HG02678 (cell line): ENCODE measurements around the gene SMIM30.

Experiments used
- ATAC-seq: cut with Tn5 transposase; IDR thresholded peaks from one replicate; pipeline ENCODE4 v1.9.1; 2021; ENCODE audit warnings: mild to moderate bottlenecking, moderate library complexity; ENCODE audit not compliant: unreplicated experiment

SMIM30 gene

DNA sequence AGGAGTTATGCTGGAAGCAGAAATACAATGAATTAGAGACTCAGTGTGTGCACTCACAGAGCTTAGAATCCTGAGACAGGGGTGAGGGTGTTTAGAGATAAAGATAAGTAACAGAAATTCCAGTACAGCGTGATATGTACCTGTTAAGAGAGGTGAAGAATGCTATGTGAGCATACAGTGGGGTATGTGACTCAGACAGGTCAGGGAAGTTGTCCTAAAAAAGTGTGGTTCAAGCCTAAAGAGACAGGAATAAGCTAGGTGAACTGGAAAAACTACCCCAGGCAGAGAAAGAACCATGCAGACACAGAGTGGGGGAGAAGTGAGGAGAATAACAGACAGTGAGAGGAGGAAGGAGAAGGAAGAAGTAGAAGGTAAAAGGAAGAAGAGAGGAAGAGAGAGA is 8.6 kb downstream of the SMIM30 start:
- ATAC-seq: no peak

DNA sequence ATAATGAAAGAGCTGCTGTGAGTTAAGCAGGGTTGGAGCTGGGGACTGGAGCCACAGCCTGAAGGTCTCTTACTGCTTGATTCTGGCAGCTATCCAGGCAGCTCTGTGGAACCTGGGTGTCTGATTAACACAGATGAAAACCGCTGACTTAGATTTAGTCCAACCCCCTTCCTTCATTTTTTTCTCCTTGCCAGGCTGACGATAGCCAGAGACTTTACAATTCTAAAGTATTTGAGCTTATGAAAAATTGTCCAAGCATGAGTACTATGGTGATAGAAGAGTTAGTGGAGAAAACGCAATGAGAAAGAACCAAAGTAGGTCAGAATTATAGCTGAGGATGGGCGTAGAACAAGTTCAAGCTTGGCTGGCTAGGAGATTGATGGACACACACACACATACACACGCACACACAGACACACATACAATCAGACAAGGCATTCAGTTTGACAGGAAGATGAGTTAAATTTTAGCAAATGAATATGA is 18.2 kb downstream of the SMIM30 start:
- no peak for ATAC-seq

DNA sequence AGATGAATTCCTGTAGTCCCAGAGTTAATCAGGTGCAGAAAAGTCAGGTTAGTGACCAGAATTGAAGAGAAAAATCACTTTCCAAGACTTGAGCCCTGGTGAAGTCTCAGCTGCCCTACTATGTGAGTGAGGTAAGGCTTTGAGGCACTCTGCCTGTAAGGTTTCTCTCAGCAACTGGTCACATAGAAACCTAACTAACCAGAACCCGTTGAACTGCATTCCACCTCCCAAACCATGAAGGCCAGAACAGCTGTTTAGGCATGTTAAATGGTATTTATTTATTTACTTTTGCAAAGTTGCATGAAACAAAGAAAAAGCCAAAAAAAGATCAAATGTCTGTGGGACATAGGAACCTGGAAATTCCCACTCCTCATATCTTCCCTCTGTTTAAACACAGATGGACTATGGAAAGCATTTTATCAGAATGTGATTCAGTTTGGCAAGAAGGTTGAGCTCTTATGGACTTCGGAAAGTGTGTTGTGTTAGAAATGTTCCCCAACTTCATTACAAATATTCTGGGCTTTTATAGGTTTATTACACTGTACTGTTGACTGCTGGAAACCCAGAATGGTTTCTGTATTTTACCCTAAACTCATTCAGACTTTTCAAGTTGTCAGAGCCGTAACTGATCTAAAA is 19.0 kb downstream of the SMIM30 start:
- no peak for ATAC-seq

- ATAC-seq: no peak
Measured at GRCh38 chr7:113094517-113095249, 23.7 kb downstream of the SMIM30 start.

DNA sequence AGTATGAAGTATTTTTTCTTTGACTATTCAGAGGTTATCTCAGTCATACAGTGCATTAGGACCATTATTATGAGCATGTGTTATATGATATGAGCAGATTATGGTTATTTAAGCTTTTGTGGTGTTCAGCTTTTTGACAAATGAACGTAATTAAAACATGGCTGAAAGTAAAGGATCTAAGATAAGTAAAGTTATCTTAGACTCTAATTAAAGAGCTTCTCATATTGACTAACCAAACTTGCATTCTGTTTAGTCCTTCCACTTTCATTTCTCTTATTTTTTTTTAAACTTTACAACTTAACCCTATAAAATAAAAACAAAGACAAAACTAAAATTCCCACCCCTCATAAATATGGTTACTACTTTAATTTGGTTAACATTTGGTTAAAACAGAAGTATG is 24.8 kb downstream of the SMIM30 start:
- no peak for ATAC-seq

DNA sequence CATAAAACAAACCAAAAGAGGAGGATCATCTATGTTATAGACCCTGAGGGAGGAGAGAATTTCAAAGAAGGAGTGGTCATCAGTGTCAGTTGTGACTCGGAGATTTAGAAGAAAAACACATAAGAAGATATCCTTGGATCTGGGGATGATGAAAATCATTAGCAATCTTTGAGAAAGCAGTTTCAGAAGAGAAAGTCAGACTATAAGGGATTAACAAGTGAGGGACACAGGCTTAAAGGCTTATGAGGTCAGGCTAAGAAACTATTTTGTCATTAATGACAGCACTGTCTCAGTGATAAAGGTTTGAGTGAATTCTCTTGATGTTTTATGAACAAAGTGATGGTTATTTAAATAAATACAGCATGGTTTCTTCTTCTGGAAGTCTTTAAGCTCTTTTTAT is 25.6 kb downstream of the SMIM30 start:
- no peak for ATAC-seq

GRCh38 chr7:113087071-113087998 is 31.0 kb downstream of the SMIM30 start:
- no peak for ATAC-seq

- ATAC-seq: peak; percentile 76
Measured at GRCh38 chr7:113086431-113086888, 31.9 kb downstream of the SMIM30 start, which contains the start of gene GPR85. Gene GPR85, minus strand, starts transcription at chr7:113086827. Its CDS starts 2,106 bp downstream, at chr7:113084721.

DNA sequence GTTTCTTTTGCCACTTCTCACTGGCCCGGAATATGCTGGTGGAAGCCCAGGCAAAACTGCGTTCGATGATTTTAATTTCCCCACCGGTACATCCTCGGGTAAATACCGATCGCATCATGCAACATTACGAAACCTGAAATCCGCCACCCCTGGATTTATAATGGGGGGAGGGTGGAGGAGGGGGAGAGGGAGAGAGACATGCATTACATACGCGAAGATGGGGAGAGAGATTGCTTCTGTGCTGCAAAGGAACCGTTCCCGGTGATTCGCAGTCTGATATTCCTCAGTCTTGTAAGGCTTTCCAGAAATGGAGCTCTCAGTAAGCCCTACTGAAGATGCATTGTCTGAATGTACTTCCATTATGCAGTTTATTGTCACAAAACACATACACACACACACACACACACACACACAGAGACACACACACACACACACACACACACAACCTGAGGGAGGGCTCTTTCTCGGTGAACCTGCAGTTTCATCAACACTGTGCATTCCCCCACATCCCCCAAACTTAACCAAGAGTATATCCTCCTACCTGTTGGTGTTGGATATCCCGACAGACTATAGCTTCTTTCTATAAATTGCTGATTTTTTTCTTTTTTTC is 32.5 kb downstream of the SMIM30 start:
- ATAC-seq: peak; percentile 23

GRCh38 chr7:113084496-113085172 is 33.7 kb downstream of the SMIM30 start:
- no peak for ATAC-seq

DNA sequence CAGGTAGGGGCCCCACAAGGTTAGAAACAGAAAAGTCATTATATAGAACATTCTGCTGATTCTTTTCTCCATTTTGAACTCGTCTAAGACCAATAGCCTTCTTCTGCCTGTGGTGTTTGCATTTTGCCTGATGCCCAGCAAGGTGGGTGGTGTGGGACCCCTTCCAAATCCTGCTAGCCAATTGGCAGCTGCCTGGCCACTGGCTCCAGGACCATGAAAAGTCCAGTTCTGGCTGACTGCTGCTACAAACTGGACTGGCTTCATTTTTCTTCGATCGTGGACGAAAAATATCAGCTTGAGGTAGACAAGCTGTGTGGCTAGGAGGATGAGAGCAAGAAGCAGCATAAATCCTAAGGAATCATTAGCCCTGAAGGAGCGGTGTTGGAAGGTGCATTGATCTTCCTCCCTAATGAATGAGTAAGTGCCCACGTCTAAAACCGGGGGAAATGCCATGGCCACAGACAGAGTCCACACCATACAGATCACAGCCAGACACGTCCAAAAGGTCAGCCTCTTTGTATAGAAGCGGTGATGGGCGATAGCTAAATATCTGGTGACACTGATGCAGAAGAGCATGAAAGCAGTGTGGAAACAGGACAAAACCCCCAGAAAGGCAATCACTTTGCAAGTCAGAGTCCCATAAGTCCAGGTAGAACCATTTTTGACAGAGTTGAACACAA is 34.4 kb downstream of the SMIM30 start:
- ATAC-seq: no peak

GRCh38 chr7:113083132-113083815 is 35.1 kb downstream of the SMIM30 start:
- peak; percentile 54 for ATAC-seq

GRCh38 chr7:113078331-113078730 is 40.0 kb downstream of the SMIM30 start:
- no peak for ATAC-seq

DNA sequence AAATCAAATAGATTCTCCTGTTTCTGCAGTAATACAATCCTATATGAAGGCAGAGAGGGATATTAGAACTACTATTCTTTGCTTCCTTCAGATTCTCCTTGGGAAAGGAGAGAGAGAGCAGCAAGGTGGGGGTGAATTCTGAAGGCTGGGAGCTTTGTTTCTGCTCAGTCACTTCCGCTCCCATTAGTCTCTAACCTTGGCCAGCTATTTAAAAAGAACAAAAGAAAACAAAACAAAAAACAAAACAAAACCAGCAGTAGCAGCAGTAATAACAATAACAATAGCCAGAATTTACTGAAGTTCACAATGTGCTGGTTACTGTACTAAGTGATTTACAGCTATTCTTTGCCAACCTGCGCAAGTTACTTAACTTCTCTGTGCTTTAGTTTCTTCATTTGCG is 41.7 kb downstream of the SMIM30 start:
- ATAC-seq: no peak

- ATAC-seq: no peak
Measured at GRCh38 chr7:113071465-113071864, 46.9 kb downstream of the SMIM30 start.
